Medulla oblongata (tissue), 1 donor: ENCODE data around the gene KCNC3.

Source experiments
- DNase-seq: peaks from one replicate; pipeline ENCODE4 v3.0.0-alpha.2; 2015; ENCODE audit errors: extremely low spot score

Gene KCNC3

DNA sequence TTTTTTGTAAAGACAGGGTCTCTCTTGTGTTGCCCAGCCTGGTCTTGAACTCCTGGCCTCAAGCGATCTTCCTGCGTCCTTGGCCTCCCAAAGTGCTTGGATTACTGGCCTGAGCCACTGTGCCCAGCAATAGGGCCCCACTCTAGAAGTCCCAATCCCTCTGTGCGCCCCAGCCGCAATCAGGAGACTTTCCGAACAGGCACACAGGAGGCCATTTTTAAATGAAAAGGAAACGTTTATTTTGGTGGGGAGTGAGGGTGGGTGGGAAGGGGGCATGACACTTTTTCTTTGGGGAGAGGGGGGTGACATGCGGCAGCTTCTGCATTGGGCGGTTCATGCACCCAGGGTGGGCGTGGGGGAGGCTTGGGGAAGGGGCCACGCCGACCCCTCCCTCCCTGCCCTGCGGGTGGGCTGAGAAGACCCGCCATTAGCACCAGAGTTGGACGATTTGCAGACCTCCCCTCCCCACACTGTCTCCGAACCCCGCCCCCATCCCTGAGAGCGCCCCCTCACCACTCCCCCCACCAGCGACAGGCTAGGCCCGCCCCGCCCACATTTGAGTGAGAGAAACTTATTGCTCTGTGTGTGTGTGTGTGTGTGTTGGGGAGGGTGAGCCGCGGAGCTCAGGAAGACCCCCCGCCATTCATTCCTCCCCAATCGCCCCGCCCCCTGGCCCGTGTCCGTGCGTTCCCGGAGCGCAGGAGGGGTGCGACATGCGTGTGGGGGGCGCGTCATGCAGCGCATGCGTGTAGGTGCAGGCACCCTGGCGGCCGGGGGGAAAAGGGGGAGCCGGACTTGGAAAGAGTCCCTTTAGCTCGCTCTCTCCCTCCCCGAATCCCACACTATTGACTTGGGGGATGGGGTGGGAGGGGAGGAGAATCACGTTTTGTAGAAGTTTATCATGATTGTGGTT is 17.2 kb downstream of the KCNC3 start:
- DNase-seq, result no peak

DNA sequence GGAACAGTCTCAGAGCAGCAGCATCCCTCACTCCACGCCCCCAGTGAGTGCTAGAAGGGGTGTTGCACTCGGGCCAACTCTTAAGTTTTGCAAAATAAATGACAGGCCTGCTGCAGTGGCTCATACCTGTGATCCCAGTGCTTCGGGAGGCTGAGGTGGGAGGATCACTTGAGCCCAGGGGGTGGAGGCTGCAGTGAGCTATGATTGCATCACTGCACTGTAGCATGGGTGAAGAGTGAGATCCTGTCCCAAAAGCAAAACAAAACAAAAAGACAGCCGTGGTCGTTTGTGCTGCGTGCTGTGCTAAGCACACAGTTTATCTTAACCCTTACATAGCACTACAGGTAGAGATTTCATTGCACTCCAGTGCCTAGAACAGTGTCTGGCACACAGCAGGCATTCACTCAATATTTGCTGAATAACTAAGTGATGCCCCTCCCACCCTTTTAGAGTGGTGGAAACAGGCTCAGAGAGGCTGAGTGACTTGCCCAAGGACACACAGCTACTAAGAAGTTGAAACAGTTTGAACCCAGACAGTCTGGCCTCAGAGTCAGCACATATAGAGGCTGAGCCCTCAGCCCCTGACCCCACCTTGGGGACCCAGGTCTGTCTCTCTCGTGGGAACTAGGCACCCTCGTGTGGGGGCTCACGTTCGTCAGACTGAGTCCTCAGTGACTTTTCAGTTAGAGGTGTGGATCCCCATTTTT is 18.3 kb downstream of the KCNC3 start:
- no peak for DNase-seq

DNA sequence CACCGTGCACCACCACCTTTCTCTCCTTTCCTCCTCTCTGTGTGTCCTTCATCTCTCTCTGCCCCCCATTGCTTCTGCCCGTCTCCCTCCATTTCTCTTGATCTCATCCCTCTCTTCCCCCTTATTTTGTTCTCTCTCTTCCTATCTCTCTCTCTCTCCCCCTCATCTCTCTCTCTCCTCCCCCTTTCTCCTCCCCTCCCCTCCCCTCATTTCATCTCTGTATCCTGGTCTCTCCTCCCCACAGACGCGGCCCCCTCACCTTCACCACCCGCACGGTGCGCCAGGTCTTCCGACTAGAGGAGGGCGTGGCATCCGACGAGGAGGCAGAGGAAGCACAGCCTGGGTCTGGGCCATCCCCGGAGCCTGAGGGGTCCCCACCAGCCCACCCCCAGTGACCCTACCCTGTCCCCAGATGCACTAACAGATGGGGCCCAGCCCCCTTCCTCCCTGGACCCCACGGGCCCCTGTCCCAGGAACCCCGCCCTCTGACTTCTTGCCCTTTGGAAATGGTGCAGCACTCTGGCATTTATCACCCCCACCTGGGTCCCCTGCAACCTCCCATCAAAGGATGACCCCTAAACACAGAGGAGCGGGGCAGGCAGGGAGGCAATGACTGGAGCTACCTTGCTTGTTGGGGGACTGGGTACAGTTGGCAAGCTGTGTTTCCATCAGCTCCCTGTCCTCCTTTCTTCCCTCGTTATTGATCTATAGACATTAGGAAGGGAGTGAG is 19.6 kb downstream of the KCNC3 start:
- DNase-seq, result no peak

DNA sequence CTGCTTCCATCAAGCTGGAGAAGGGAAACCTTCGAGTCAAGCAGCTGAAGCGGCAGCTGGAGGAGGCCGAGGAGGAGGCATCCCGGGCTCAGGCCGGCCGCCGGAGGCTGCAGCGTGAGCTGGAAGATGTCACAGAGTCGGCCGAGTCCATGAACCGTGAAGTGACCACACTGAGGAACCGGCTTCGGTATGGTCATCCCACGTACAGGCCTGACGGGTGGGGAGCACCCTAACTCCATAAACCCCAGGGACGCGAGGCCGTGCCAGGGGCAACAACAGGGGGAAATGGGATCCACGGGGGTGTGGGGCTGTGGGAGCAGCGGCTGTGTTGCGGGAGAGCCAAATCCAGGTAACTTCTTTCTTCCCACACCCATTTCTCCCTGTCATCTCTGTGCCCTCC is 20.2 kb downstream of the KCNC3 start:
- DNase-seq, result no peak

DNA sequence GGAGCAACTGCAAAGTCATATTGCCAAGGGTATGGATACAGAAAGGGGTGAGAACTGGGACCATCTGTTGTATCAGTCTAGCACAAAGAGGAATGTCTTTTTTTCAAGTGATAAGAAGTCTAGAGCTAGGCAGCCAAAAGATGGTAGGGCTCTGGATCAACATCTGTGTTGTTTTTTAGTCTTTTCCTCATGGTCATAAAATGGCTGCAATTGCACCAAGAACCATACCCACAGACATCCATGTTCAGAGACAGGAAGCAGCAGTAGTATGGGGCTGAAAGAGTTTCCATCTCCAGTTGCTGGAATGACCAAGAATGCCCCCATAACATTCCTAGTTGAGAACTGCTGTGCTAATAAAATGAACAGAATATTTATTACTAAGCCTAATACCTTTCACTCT is 25.6 kb downstream of the KCNC3 start:
- no peak for DNase-seq

DNA sequence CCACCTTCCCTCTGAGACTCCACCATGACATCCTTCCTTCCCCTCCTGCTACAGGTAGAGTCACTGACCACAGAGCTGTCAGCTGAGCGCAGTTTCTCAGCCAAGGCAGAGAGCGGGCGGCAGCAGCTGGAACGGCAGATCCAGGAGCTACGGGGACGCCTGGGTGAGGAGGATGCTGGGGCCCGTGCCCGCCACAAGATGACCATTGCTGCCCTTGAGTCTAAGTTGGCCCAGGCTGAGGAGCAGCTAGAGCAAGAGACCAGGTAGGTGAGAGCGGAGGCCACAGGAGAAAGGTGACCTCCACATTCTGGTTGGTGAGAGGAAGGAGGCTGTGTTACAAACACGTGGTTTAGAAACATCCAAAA is 27.6 kb downstream of the KCNC3 start:
- DNase-seq, result no peak

DNA sequence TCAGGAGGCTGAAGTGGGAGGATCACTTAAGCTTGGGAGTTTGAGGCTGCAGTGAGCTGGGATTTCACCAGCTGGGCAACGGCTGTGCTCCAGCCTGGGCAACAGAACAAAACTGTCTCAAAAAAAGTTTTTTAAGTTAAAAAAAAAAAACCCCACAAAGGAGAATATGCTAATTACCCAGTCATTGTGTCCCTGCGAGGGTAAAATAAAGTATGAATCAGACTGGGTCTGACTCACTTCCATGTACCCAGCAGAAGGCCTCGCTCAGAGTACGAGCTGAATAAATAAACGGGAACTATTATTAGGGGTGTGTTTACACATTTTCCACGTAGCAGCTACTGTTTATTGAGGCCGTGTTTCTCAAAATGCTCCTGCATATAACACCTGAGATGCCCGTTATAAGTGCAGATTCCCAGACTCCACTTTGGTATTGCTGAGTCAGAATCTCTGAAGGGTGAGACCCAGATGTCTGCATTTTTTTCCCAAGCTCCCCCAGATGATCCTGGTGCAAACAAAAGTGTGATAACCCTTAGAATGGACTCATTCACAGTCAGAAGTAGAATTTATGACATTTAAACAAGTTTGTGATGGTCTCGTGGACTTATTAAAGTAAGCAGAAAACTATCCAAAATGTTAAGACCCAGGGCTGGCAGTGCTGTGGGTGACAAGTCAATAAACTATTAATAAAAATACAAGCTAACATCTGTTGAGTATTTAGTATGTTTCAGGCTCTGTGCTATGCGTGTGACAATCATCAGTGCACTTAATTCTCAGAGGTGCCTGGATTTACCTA is 28.2 kb downstream of the KCNC3 start:
- no peak for DNase-seq

DNA sequence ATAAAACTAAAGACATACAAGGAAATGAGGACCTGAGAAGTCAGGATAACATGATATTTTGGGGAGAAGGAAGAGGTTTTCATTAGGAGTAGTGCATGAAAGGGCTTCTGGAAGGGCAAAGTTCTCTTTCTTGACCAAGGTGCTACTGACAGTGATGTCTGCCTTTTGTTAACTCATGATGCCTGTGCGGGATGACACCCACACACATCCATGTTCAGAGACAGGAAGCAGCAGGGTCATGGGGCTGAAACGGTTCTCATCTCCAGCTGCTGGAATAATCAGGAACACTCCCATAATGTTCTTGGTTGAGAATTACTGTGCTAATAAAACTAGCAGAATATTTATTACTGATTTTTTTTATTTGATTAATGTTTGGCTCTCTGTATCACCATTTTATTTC is 29.1 kb downstream of the KCNC3 start:
- DNase-seq, result no peak

DNA sequence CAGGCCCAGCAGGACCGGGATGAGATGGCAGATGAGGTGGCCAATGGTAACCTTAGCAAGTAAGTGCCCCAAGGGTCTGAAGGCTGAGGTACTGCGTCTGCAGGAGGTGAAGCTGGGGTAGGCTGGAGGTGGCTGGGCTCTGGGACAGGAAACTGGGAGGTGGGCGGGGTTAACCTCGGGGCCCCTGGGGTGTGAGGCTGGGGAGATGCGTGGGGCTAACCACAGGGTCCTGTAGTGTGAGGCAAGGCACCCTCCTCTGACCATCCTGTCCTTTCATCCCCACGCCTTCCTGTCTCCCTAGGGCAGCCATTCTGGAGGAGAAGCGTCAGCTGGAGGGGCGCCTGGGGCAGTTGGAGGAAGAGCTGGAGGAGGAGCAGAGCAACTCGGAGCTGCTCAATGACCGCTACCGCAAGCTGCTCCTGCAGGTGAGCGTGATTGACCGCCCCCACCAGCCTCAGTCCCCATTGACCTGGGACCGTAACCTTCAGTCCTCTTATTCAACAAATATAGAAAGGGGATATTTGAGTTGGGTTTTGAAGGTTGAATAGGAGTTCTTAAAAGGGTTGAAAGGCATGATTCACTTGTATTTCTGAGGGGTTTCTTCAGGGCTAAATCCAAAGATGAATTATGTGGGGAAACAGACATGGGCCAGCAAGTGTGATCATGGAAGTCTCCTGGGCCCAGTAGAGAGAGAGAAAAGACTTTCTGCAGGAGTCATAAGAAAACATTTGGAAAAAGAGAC is 35.7 kb downstream of the KCNC3 start:
- no peak for DNase-seq

DNA sequence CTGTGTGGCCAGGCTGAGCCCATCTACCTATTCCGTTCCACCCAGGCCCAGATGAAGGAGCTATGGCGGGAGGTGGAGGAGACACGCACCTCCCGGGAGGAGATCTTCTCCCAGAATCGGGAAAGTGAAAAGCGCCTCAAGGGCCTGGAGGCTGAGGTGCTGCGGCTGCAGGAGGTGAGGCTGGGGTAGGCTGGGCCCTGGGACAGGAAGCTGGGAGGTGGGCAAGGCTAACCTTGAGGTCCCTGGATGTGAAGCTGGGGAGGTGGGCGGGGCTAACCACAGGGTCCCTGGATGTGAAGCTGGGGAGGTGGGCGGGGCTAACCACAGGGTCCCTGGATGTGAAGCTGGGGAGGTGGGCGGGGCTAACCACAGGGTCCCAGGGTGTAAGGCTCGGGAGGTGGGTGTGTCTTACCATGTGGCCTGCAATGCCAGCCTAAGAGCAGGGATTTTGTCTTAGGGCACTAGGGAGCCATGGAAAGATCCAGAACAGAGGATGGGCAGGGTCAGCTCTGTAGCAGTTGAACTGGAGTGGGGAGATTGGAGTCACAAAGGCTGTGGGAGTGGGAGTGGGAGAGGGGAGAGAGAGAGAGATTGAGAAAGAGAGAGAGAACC is 36.9 kb downstream of the KCNC3 start:
- no peak for DNase-seq

DNA sequence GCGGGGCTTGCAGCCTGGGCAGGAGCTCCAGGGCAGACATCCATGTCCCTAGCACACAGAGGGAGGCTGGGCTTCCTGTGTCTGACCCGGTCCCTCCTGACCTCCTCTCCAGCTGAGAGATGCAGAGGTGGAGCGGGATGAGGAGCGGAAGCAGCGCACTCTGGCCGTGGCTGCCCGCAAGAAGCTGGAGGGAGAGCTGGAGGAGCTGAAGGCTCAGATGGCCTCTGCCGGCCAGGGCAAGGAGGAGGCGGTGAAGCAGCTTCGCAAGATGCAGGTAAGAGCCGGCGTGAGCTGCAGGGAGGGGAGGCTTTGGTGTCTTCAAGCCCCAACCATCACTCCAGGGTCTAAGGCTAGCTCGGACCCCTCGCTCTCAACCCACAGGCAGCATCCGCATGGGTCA is 38.4 kb downstream of the KCNC3 start:
- no peak for DNase-seq

DNA sequence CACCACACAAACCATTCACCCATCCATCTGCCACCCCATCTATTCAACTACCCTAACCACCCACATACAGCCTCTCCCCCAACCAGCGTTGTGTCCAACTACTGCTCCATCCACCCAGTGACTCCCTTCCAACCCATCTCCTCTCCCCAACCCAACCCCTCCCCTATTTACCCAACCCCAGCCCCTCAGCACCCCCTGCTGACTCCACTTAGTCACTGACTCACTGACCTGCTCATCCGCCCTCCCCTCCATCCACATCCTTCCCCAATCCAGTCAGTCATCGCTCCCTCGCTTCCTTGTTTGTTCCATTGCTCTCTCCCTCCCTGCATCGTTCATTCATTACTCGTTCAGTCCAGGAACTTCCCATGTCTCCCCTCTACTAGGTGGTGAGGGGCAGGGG is 39.2 kb downstream of the KCNC3 start:
- no peak for DNase-seq

DNA sequence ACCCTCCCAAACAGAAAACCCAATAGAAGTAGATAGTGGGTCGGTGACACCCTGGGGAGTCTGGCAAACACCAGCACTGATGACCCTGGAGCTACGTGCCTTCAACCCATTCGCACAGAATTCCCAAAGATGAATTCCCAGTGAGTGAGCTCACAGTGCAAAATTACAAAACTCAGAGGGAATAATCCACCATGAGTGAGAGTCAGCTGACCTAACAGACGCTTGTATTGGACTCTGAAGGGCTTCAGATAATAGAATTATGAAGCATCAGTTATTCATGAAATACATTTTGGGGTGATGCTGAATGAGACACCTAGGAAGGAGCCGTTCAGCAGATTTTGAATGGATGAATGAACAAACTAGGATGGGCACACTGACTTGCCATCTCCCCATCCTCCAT is 40.2 kb downstream of the KCNC3 start:
- DNase-seq, result no peak

DNA sequence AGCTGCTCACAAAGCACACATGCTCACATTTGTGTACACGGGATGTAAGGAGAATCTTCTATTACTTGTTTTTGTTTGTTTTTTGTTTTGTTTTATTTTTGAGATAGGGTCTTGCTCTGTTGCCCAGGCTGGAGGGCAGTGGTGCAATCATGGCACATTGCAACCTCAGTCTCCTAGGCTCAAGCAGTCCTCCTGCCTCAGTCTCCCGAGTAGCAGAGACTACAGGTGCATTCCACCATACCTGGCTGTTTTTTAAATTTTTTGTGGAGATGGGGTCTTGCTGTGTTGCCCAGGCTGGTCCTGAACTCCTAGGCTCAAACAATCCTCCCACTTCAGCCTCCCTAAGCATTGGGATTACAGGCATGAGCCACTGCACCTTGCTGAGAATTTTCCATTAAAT is 41.8 kb downstream of the KCNC3 start:
- DNase-seq, result no peak

DNA sequence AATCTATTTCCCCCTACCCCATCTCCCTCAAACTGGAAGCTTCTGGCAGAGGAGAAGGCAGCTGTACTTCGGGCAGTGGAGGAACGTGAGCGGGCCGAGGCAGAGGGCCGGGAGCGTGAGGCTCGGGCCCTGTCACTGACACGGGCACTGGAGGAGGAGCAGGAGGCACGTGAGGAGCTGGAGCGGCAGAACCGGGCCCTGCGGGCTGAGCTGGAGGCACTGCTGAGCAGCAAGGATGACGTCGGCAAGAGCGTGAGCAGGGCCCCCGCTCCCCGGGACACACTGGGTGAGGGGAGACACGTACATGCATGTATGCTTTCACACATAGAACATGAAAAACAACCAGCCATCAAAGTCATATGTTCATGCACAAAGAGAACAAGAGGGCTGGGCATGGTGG is 42.7 kb downstream of the KCNC3 start:
- no peak for DNase-seq

DNA sequence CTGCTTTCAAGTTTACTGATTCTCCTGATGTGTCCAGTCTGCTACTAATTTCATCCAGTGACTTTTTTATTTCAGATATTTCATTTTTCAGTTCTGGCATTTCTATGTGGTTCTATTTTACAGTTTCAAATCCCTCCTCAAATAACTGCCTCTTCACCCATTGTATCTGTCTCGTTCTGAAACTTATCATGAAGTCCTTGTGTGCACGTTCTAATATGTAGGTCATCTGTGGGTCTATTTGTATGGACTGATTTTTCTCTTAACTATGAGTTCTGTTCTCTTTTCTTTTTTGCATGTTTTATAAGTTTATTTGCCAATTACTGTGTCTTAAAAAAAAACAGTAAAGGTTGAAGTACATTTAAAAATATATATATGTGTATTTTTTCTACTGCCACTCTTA is 43.3 kb downstream of the KCNC3 start:
- no peak for DNase-seq

DNA sequence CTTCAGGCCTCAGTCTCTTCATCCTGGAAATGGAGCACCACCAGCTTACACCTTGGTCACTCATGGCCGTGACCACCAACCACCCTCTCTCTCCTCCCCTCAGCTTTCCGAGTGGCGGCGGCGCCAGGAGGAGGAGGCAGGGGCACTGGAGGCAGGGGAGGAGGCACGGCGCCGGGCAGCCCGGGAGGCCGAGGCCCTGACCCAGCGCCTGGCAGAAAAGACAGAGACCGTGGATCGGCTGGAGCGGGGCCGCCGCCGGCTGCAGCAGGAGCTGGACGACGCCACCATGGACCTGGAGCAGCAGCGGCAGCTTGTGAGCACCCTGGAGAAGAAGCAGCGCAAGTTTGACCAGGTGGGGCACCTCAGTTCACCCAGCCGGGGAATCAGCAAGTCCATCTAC is 47.7 kb downstream of the KCNC3 start:
- no peak for DNase-seq

DNA sequence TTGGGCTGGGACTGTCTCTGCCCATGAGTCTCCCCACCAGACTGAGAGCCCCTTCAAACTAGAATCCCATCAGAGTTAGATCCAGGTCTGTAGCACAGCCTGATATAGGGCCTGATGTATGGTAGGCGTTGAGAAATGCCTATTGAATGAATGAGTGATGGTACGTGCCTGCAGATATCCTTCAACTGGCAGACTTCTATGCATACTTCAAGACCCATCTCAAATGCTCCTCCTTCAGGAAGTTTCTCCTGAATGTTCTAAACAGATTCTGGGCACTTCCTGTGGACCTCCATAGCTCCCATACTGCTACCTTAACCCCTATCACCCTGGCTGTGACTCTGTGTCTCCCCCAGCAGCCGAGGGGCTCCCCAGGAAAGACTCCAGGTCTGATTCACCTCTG is 48.2 kb downstream of the KCNC3 start:
- no peak for DNase-seq

DNA sequence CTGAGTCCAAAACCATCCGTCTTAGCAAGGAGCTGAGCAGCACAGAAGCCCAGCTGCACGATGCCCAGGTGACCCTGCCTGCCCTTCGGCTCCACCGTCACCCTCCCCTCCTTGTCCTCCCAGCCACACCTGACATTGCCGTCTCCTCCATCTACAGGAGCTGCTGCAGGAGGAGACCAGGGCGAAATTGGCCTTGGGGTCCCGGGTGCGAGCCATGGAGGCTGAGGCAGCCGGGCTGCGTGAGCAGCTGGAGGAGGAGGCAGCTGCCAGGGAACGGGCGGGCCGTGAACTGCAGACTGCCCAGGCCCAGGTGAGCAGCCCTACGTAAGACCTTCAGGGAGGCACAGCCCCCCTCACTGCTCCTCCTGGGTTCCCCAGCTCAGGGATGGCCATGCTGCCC is 49.1 kb downstream of the KCNC3 start:
- no peak for DNase-seq

DNA sequence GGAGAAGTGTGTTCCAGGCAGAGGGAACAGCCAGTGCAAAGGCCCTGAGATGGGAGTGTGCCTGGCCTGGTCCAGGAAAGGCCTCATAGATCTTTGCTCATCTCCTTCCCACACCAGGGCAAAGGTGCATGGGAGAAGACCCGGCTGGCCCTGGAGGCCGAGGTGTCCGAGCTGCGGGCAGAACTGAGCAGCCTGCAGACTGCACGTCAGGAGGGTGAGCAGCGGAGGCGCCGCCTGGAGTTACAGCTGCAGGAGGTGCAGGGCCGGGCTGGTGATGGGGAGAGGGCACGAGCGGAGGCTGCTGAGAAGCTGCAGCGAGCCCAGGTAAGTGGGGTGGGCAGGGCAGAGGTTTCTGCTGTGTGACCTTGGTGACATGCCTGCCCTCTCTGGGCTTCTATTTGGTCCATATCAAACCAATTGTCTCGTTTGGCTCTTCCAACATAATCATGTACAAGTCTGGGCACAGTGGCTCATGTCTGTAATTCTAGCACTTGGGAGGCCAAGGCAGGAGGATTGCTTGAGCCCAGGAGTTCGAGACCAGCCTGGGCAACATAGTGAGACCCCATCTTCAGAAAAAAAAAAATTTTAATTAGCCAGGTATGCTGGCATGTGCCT is 51.1 kb downstream of the KCNC3 start:
- DNase-seq, result no peak
